ENCODE measurements around the gene PIRT. TPM values are rescaled to one million over a fixed set of nuclear protein-coding genes. Genes with fewer than 3 reads are reported as not detected.

Gene PIRT
- total RNA-seq, 2 experiments from 2014 or later = not detected

GRCh38 chr17:10792151-10792550 lies 45.7 kb downstream of the PIRT start:
- Mint-ChIP-seq H3K4me3 (no peak overlapping the region), H3K36me3 (ENCODE audit: low read depth) (no peaks in the 10 kb centered on the region), H3K9me3 (no peaks in the 10 kb centered on the region), H3K27me3 (peaks cover 7% of the 10 kb centered on the region), H3K4me1 (peaks cover 1% of the 10 kb centered on the region), H3K27ac (no peak overlapping the region)
- ChIA-PET CTCF (no interaction called here), POLR2A (no interaction called here)
- DNase-seq = no peak

DNA sequence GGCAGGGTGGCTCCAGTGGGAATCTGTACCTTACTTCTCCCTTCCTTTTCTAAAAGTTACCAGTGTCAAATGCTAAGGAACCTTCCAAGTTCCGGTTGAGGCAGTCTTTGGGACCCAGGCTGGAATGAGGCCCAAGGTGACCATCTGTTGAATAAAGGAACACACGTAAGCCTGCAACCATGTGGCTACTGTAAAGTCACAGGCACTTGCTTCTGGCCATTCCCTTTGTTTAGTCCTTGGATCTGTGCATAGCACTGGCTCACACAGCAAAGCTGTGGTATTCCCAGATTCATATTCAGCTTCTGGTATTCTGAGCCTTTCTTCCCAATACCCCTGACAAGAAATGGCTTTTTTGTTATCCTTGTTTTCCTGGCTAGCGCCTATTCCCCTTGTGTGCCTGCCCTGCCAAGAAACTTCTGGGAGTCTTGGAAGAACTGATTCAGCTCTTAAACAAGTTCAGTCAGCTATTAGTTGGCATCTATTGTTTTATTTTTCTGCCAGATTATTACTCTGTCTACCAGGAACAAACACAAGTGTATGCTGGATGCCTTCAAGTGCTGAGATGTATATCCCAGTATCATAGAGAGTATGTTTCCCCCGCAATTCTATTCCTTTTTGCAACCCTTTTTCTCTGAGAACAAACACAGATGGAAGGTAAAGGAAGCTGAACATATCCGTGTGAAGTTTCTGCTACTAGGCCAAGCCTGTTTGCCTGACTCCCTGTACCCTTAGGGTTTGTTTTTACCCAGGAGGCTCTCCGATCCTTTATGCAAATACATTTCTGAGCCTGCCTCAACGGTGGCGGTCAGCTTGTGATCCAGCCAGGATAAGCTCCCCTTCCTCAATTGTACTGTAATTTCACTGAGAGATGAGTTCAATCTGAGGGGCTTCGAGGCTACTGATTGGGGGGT lies 47.1 kb downstream of the PIRT start:
- Mint-ChIP-seq H3K4me1 (peaks cover 1% of the 10 kb centered on the region), H3K36me3 (ENCODE audit: low read depth) (no peaks in the 10 kb centered on the region), H3K9me3 (no peaks in the 10 kb centered on the region), H3K27me3 (peaks cover 7% of the 10 kb centered on the region), H3K27ac (no peak overlapping the region), H3K4me3 (no peak overlapping the region)
- CTCF ChIA-PET = no interaction called here
- POLR2A ChIA-PET = no interaction called here
- DNase-seq = no peak

DNA sequence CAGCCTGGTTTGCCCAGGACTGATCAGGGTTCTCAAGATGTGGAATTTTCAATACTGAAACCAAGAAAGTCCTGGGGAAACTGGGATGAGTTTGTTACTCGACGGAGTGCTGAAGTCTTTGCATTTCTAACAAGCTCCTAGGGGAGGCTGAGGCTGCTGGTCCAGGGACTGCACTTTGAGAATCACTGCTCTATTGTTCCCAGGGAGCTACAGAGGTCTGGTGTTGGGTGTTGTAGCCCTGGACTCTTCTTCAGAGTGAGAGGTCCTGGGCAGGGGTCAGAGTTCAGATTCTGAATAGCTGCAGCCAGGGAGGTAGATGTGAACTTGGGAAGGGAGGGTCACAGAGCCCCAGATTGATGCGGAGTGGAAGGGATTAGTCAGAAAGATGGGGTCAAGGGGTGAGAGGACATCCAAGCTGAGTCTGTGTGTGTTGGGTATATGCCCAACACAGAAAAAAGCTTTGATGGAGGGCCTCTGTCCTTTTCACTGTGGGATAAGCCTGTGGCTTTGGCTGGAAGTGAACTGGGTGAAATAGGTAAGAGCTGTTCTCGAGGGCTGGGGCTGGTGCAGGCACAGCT lies 48.1 kb downstream of the PIRT start:
- no peaks in the 10 kb centered on the region for H3K36me3 Mint-ChIP-seq (ENCODE audit: low read depth)
- H3K27ac Mint-ChIP-seq = no peak overlapping the region
- H3K4me1 Mint-ChIP-seq = peaks cover 1% of the 10 kb centered on the region
- CTCF ChIA-PET = no interaction called here
- peaks cover 7% of the 10 kb centered on the region for H3K27me3 Mint-ChIP-seq
- POLR2A ChIA-PET = no interaction called here
- no peaks in the 10 kb centered on the region for H3K9me3 Mint-ChIP-seq
- H3K4me3 Mint-ChIP-seq = no peak overlapping the region
- DNase-seq = no peak

- no peak overlapping the region for H3K27ac Mint-ChIP-seq
- H3K4me1 Mint-ChIP-seq = no peaks in the 10 kb centered on the region
- peaks cover 14% of the 10 kb centered on the region for H3K27me3 Mint-ChIP-seq
- CTCF ChIA-PET = no interaction called here
- no peak for DNase-seq
- POLR2A ChIA-PET = no interaction called here
- no peak overlapping the region for H3K4me3 Mint-ChIP-seq
- no peaks in the 10 kb centered on the region for H3K36me3 Mint-ChIP-seq (ENCODE audit: low read depth)
- H3K9me3 Mint-ChIP-seq = no peaks in the 10 kb centered on the region
Observed at GRCh38 chr17:10787306-10788045, 50.4 kb downstream of the PIRT start.

- Mint-ChIP-seq H3K27ac (no peak overlapping the region), H3K9me3 (no peaks in the 10 kb centered on the region), H3K27me3 (peaks cover 18% of the 10 kb centered on the region), H3K36me3 (ENCODE audit: low read depth) (no peaks in the 10 kb centered on the region), H3K4me1 (no peaks in the 10 kb centered on the region), H3K4me3 (no peak overlapping the region)
- DNase-seq = no peak
- ChIA-PET CTCF (no interaction called here), POLR2A (no interaction called here)
Observed at GRCh38 chr17:10785295-10785694, 52.6 kb downstream of the PIRT start.

GRCh38 chr17:10779609-10780008 lies 58.3 kb downstream of the PIRT start:
- DNase-seq = no peak
- Mint-ChIP-seq H3K36me3 (ENCODE audit: low read depth) (no peaks in the 10 kb centered on the region), H3K9me3 (no peaks in the 10 kb centered on the region), H3K4me1 (no peaks in the 10 kb centered on the region), H3K27ac (no peak overlapping the region), H3K27me3 (peaks cover 18% of the 10 kb centered on the region), H3K4me3 (no peak overlapping the region)
- POLR2A ChIA-PET = no interaction called here
- CTCF ChIA-PET = no interaction called here

GRCh38 chr17:10777890-10778289 lies 60.0 kb downstream of the PIRT start:
- Mint-ChIP-seq H3K9me3 (no peaks in the 10 kb centered on the region), H3K27ac (no peak overlapping the region), H3K4me3 (no peak overlapping the region), H3K36me3 (ENCODE audit: low read depth) (no peaks in the 10 kb centered on the region), H3K4me1 (no peaks in the 10 kb centered on the region), H3K27me3 (peaks cover 12% of the 10 kb centered on the region)
- DNase-seq = no peak
- CTCF ChIA-PET = no interaction called here
- POLR2A ChIA-PET = no interaction called here

DNA sequence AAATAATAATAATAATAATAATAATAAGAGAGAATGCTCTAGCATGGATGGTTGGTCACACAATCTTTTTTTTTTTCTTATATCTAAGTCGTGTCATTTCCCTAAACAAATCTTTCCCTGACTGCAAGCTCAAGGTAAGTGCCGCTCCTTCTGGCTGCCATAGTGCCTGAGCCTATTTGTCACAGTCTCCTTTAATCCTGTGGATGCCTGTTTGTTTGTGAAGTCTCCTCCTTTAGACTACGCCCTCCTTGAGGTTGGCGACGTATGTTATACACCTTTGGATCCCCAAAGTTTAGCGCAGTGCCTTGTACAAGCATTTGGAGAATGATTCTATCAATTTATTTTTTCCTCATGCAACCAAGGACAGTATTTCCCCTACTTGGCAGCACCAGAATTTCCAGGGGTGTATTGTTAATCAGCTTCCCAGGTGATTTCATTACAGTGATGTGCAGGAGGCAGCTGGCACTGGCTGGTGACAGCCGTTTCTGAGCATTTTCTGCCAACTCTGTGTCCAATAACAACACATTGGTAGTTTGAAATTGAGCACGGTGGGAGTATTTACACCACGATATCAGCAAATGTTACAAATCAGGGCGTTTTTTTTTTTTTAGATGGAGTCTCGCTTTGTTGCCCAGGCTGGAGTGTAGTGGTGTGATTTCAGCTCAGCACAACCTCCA lies 60.6 kb downstream of the PIRT start:
- H3K4me3 Mint-ChIP-seq = no peak overlapping the region
- H3K9me3 Mint-ChIP-seq = peaks cover 4% of the 10 kb centered on the region
- no peaks in the 10 kb centered on the region for H3K36me3 Mint-ChIP-seq (ENCODE audit: low read depth)
- POLR2A ChIA-PET = no interaction called here
- peaks cover 9% of the 10 kb centered on the region for H3K27me3 Mint-ChIP-seq
- no peak for DNase-seq
- H3K4me1 Mint-ChIP-seq = no peaks in the 10 kb centered on the region
- CTCF ChIA-PET = no interaction called here
- H3K27ac Mint-ChIP-seq = no peak overlapping the region

GRCh38 chr17:10776381-10776780 lies 61.5 kb downstream of the PIRT start:
- no peak for DNase-seq
- no peak overlapping the region for H3K4me3 Mint-ChIP-seq
- peaks cover 8% of the 10 kb centered on the region for H3K27me3 Mint-ChIP-seq
- H3K27ac Mint-ChIP-seq = no peak overlapping the region
- ChIA-PET CTCF (interaction anchor here (1.4 kb wide), 1 partner anchor 130 kb away, joined by 3 read pairs; no protein-coding TSS in a partner anchor), POLR2A (no interaction called here)
- H3K4me1 Mint-ChIP-seq = no peaks in the 10 kb centered on the region
- no peaks in the 10 kb centered on the region for H3K36me3 Mint-ChIP-seq (ENCODE audit: low read depth)
- peaks cover 9% of the 10 kb centered on the region for H3K9me3 Mint-ChIP-seq

DNA sequence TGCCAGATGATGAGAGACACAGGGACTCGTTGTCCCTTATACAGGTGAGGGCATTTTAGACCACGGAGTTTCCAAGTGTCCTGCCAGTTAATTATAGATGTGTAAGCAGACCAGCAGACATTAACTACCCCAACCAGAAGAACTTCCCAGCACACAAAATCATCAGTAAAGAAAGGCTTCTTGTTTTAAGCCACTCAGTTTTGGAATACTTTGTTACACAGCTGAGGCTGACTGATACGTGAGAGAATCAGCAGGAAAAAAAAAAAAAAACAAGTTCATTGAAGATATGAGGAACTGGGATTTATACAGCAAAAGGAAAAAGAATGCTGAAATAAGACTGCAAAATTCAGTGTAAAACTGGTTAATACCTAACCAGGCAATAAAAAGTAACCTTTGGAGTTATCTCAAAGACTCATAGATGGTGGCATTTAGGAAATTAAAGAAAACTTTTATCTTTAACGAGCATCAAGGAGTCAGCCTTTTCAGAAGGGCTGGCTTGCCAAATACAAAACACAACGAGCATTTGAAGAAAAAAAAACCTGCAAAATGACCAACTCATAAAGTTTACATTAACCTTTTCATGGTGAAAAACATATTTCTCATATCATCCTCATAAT lies 62.0 kb downstream of the PIRT start:
- H3K4me3 Mint-ChIP-seq = no peak overlapping the region
- H3K36me3 Mint-ChIP-seq (ENCODE audit: low read depth) = no peaks in the 10 kb centered on the region
- H3K9me3 Mint-ChIP-seq = peaks cover 11% of the 10 kb centered on the region
- ChIA-PET POLR2A (no interaction called here), CTCF (interaction anchor here (1.4 kb wide), 1 partner anchor 129 kb away, joined by 3 read pairs; no protein-coding TSS in a partner anchor)
- no peaks in the 10 kb centered on the region for H3K4me1 Mint-ChIP-seq
- H3K27ac Mint-ChIP-seq = no peak overlapping the region
- peaks cover 8% of the 10 kb centered on the region for H3K27me3 Mint-ChIP-seq
- DNase-seq = no peak

DNA sequence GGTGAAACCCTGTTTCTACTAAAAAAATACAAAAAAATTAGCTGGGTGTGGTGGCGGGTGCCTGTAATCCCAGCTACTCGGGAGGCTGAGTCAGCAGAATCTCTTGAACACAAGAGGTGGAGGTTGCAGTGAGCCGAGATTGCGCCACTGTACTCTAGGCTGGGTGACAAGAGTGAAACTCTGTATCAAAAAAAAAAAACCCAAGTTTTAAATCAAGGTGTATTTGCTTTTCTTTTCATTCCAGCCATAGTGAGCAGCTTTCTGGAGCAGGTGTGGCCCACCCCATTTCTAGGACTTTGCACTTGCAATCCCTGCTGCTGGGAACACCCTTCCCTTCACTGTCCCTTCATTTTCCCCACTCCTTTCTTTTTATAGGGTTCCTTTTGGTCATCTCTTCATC lies 62.8 kb downstream of the PIRT start:
- no peak overlapping the region for H3K4me3 Mint-ChIP-seq
- H3K36me3 Mint-ChIP-seq (ENCODE audit: low read depth) = no peaks in the 10 kb centered on the region
- no peak for DNase-seq
- peaks cover 6% of the 10 kb centered on the region for H3K27me3 Mint-ChIP-seq
- H3K9me3 Mint-ChIP-seq = peaks cover 11% of the 10 kb centered on the region
- no peak overlapping the region for H3K27ac Mint-ChIP-seq
- CTCF ChIA-PET = interaction anchor here (1.4 kb wide), 1 partner anchor 128 kb away, joined by 3 read pairs; no protein-coding TSS in a partner anchor
- POLR2A ChIA-PET = no interaction called here
- H3K4me1 Mint-ChIP-seq = no peaks in the 10 kb centered on the region

DNA sequence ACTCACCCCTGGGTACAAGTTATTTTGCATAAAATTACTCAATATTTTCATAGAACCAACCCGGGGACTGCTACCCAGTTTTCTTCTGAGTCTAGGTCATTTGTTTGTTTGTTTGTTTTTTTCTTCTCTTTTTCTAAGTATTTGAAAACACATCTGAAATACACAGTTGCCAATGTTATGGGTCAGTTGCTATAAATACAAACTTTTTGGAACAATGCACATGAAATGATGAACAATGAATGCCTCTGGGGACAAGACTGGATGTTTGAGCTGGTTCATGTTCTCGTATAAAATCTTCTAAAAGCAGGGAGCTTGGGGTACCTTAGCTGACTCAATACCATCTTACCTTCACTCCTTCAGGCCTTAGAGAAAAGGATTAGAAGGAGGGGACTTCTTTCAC lies 64.5 kb downstream of the PIRT start:
- Mint-ChIP-seq H3K27ac (no peak overlapping the region), H3K9me3 (peaks cover 11% of the 10 kb centered on the region), H3K27me3 (peaks cover 3% of the 10 kb centered on the region), H3K36me3 (ENCODE audit: low read depth) (no peaks in the 10 kb centered on the region), H3K4me3 (no peak overlapping the region), H3K4me1 (no peaks in the 10 kb centered on the region)
- CTCF ChIA-PET = interaction anchor here (0.6 to 1.7 kb wide), 4 partner anchors 9 to 71 kb away, joined by 3 to 5 read pairs (median 4); no protein-coding TSS in a partner anchor
- no peak for DNase-seq
- POLR2A ChIA-PET = interaction anchor here (0.6 kb wide), 1 partner anchor 1658 kb away, joined by 4 read pairs; no protein-coding TSS in a partner anchor
